Measurements from ENCODE around the gene CEL.
"Not testable (repeated sequence)": the region's sequence is repeated elsewhere in the genome, so short reads cannot be mapped to it uniquely, and the experiment has no call there.

Gene CEL

GRCh38 chr9:133061764-133062145, at the start of gene CEL:
Gene CEL (plus strand): TSS chr9:133061981. CDS start chr9:133062003, 22 bp downstream.
- DNase-seq, result not testable (repeated sequence)

- DNase-seq, result no peak
Observed at GRCh38 chr9:133014696-133015095, 47.1 kb upstream of the CEL start.

- no peak for DNase-seq
Observed at GRCh38 chr9:133023117-133023890, 38.5 kb upstream of the CEL start.

GRCh38 chr9:133026426-133026825, 35.4 kb upstream of the CEL start:
- no peak for DNase-seq

- DNase-seq, result no peak
Observed at GRCh38 chr9:133027134-133027533, 34.6 kb upstream of the CEL start.

DNA sequence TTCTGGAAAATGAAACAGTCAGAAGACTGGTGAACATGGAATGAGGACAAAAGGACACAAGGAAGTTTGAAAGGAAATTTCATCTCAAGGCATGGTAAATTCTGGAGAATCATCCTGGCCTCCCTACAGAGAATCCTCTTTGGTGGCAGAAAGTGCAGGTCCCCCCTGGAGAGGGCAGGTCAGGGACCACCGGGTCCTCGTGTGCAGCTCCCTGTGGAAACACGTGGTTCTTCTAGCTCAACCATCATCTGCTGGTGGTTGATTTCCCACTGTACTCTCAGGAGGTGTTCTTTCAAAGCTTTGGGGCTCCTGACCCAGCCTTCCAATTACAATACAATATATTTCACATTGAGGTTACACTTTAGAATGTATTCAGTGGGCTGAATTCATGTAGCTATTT, 33.6 kb upstream of the CEL start:
- no peak for DNase-seq

DNA sequence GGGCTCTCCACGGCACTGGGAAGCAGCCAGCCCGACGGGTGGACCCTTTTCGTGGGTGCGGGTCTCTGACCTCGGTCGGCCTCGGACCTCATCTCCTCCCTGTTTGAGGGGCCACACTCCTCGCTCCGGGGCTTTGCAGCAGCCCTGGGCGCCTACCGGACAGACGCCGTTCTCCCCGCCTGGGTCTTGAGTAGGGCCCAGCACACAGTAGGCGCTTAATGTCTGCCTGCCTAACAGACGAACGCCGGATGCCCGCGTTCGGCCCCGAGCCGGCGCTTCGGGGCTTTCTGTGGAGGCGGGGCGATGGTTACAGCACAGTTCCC, 31.8 kb upstream of the CEL start:
- no peak for DNase-seq

DNA sequence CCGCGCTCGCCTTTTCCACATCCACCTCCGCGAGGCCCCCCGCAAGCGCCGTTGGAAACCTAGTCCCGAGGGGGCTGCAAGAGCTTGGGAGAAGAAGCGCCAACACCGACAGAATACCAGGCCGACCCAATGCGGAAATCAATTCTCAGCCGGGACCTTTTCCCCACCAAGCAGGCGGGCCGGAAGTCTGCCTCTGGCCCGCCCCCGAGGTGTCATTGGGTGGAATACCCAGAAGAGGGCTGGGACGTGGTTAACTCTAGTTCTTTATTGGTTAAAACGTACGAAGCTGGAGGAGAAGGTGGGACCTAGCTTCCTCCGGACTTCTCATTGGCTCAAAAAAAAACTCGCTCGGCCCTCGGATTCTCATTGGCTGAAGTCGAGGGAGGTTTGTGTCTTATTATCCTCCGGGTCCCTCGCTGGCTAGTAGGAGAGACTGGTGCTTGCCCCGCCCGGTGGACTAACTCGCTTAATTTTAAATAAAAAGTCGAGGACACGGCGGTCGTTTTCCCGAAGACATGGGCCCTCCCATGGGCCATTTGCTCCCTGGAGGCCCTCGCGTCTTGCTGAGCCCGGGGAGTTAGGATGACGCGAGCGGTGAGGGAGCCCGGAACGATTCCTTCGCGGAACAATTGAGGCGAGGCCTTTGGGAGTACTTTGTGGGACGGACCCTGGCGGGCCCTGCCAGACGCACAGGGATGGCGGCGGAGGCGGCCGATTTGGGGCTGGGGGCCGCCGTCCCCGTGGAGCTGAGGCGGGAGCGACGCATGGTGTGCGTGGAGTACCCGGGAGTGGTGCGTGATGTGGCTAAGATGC, 31.3 kb upstream of the CEL start, which contains the start of gene GTF3C5:
GTF3C5 (plus strand) TSS at position 681 of the 813 bp plus-strand sequence; CDS start at position 696, 15 bp downstream.
- DNase-seq, result peak; percentile 99

DNA sequence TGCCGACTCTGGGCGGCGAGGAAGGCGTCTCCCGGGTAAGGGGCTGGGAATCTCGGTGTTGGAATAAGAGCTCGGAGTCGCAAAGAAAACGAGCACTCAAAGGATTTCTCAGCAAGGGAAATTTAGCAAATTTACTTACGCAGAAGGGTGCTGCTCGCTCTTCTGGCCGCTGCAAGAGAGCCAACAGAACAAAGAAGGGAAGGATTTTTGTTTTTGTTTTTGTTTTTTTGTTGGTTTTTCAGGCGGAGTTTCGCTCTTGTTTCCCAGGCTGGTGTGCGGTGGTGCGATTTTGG, 30.7 kb upstream of the CEL start:
- no peak for DNase-seq

DNA sequence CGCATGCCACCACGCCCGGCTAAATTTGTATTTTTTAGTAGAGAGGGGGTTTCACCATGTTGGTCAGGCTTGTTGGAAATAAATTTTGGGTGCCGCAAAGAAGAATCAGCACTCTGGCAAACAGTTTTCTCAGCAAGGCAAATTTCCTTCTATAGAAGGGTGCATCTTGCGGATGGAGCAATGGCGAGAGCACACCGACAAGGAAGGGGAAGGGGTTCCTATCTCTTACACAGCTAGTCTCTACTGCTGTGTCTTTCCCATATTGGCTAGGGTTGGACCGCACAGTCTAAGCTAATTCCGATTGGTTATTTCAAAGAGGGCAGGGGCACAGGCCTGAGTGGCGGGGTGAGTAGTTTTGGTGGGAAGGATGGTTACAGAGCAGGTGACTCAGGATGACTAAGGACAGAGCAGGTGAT, 30.3 kb upstream of the CEL start:
- DNase-seq, result no peak

DNA sequence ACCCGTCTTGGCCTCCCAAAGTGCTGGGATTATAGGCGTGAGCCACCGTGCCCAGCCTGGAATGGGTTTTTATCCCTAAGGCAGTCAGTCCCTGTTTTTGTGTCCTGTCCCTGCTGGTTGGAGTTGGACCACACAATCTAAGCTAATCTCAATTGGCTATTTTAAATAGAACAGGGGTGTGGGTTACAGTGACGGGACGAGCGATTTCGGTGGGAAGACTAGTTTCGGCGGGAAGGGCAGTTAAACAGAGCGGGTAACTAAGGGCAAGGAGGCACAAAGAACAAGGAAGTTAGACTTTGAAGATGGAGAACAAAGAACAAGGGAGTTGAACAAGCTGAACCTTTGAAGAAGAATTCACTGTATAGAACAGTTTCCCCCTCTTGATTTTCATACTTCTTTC, 29.6 kb upstream of the CEL start:
- DNase-seq, result no peak

GRCh38 chr9:133035669-133036068, 26.1 kb upstream of the CEL start:
- DNase-seq, result no peak

GRCh38 chr9:133037775-133038515, 23.8 kb upstream of the CEL start:
- no peak for DNase-seq

GRCh38 chr9:133040892-133041479, 20.8 kb upstream of the CEL start:
- DNase-seq, result not testable (repeated sequence)

DNA sequence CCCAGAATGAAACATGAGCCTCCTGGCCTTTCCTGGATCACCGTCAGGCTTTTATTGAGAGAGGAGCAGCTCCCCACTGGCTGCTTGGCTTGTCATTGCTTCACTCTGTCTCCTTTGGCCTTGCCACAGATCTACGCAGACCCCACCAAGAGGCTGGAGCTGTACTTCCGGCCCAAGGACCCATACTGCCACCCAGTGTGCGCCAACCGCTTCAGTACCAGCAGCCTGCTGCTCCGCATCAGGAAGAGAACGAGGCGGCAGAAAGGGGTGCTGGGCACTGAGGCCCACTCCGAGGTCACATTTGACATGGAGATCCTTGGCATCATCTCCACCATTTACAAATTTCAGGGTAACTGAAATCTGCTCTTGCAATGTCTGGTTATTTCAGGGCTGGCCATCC, 19.8 kb upstream of the CEL start:
- DNase-seq, result no peak

GRCh38 chr9:133042676-133043075, 19.1 kb upstream of the CEL start:
- DNase-seq, result no peak

DNA sequence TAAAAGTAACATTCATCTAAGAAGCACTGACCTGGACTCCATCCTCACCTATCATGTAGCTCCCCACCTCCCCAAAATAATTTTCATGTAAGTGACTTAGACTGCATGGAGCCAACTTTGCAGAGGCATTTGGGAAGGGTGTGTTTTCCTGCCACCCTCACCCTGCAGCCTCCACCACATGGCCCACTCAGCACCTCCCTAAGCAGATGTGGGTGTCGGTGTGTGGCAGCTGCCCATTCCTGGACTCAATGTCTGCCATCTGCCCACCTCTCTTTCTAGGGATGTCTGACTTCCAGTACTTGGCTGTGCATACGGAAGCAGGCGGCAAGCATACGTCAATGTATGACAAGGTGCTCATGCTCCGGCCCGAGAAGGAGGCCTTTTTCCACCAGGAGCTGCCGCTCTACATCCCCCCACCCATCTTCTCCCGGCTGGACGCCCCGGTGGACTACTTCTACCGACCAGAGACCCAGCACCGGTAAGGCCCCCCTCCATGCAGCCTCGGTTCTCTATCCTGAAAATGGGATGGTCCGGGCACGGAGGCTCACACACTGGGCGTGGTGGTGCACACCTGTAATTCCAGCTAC, 18.2 kb upstream of the CEL start:
- no peak for DNase-seq

DNA sequence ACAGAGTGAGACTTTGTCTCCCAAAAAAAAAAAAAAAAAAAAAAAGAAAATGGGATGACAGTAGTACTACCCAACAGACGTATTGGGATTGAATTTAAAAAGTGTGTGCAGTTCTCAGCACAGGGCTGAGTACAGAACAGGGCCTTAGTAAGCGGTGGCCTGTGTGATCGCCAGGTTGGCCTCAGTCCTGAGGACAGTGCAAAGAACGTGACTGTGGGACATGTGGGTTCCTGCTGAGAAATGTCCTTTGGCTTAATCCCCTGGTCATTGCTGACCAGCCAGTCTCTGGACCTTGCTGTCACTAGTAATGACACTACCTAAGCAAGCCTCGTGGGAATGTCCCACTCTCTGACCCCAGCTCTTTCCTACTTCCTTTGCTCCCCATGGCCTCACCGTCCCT, 17.7 kb upstream of the CEL start:
- no peak for DNase-seq

DNA sequence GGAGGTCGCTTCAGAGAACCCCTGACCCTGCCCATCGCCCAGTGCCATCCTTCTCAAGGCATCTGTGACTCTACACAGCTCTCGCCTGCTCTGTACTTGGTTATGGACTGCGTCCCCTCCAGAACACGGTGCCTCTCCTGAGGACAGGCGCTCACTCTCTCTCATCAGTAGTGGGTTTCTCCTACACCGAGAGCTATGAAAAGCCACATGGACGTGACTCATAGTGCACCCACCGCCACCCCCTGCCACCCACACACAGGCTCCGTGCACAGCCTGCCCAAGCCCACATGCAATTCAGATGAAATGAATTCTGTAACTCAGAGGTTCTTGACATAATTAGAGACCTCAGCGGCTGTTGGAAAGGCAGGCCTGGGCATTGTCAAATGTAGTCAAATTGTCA, 17.1 kb upstream of the CEL start:
- no peak for DNase-seq

DNA sequence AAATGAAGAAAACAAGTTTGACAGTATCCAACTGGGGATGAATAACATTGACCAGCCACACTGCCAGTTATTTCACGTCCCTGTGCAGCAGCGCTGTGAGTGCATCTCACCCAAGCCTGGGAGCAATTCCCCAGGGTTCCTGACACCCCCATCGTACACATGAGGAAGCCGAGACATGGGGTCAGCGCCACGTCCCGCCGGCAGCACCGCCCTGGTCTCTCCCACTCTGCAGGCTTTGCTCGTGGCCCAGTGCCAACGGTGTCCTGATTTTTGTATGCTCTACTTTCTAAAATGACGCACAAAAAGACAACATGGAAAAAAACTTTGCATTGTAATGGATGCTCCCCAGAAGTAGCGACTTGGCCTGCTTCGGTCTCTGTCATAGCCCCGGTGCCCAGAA, 16.6 kb upstream of the CEL start:
- no peak for DNase-seq

DNA sequence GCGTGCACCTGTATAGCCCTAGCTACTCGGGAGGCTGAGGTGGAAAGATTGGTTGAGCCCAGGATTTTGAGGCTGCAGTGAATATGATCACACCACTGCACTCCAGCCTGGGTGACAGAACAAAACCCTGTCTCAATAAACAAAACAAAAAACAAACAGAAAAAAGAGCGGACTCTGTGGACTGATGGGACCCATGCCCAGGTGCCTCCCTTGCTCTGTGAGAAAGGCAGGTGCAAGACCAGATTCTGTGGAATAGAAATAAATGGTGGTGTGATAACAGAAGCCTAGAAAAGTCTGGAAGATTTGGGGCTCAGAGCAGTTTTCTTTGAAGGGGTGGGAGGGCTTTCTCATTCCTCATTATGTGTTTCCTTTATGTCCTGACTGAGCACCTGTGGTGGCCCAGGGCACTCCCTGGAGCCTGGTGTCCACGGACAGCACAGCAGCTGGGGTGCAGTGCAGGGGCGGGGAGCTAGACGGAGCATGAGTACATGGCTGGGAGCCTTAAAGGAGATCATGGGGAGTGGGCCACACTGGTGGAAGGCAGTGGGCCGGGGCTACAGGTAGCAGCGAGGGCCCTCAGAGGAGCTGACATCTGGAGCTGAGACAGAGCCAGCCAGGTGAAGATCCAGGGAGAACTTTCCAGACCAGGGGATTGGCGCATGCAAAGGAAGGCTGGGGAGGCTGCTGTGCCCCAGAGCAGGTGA, 15.4 kb upstream of the CEL start:
- no peak for DNase-seq

DNA sequence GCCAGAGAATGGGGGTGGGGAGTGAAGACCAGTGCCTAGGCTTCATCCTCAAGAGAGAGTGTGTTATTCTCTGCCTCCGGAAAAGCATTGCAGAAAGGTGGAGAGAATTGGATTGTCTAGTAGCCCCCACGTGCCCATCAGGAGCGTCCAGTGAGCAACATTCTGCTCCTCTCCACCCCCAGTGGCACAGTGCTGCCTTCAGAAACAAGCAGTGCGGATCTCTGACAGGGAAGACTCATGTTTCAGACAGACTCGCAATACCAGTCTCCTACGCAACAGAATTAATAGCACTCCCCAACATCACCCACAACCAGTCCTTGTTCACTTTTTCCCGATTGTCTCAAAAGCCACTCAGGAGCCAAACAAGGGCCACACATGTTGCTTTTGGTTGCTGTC, 14.9 kb upstream of the CEL start:
- DNase-seq, result no peak

- no peak for DNase-seq
Observed at GRCh38 chr9:133048595-133048994, 13.2 kb upstream of the CEL start.
